BE2C (cell line): ENCODE results near the gene SLC1A7.
A peak's percentile ranks its signal among the peaks of the same experiment; 100 is the strongest.

ENCODE experiments used
- DNase-seq: peaks from one replicate; pipeline ENCODE4 v3.0.0-alpha.2; 2020
- H3K27me3 ChIP-seq: fragments of 250-450 bp; sonication (Bioruptor Pico); 2 replicates; pipeline ENCODE4 v1.5.1; 2020; ENCODE audit warnings: mild to moderate bottlenecking
- H3K36me3 ChIP-seq: fragments of 250-450 bp; sonication (Bioruptor Pico); 2 replicates; pipeline ENCODE4 v1.5.1; 2020; ENCODE audit warnings: mild to moderate bottlenecking
- H3K4me1 ChIP-seq: fragments of 250-450 bp; sonication (Bioruptor Pico); 2 replicates; pipeline ENCODE4 v1.5.1; 2020
- H3K4me3 ChIP-seq: 2 replicates; pipeline ENCODE4 v1.5.1; 2011; ENCODE audit warnings: low read depth, low read length
- H3K9me3 ChIP-seq: fragments of 250-450 bp; sonication (Bioruptor Pico); 2 replicates; pipeline ENCODE4 v1.5.1; 2020
- TF ChIP-seq, protein P1 (sequence below): IDR thresholded peaks from 2 replicates; pipeline ENCODE4 v1.5.1; 2012; ENCODE audit warnings: mild to moderate bottlenecking, low read depth, low read length

The SLC1A7 gene

DNA sequence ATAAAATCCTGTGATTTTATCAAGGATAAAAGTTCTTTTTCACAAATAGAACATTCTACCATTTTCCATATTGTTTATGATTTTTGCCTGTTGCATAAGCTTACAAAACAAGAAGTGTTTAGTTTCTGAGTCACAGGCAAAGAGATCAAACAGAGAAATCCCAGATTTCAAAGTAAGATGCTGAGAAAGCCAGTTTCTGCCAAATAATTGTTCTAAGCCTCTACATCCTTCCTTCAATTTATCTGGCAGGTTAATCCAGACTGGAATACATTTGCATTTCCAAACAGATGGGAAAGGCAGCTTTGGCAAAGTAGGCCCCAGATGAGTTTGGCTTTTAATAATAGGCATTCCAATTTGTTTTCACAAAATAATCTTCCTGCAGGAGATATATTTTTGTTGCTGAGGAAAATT is 2.5 kb downstream of the SLC1A7 start:
- DNase-seq: no peak
- no peaks in the 10 kb centered on the region for H3K27me3 ChIP-seq
- H3K9me3 ChIP-seq: no peaks in the 10 kb centered on the region
- H3K4me1 ChIP-seq: no peaks in the 10 kb centered on the region
- H3K36me3 ChIP-seq: no peaks in the 10 kb centered on the region
- H3K4me3 ChIP-seq: no peak overlapping the region
- TF ChIP-seq, protein P1, sequence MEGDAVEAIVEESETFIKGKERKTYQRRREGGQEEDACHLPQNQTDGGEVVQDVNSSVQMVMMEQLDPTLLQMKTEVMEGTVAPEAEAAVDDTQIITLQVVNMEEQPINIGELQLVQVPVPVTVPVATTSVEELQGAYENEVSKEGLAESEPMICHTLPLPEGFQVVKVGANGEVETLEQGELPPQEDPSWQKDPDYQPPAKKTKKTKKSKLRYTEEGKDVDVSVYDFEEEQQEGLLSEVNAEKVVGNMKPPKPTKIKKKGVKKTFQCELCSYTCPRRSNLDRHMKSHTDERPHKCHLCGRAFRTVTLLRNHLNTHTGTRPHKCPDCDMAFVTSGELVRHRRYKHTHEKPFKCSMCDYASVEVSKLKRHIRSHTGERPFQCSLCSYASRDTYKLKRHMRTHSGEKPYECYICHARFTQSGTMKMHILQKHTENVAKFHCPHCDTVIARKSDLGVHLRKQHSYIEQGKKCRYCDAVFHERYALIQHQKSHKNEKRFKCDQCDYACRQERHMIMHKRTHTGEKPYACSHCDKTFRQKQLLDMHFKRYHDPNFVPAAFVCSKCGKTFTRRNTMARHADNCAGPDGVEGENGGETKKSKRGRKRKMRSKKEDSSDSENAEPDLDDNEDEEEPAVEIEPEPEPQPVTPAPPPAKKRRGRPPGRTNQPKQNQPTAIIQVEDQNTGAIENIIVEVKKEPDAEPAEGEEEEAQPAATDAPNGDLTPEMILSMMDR: no peak

DNA sequence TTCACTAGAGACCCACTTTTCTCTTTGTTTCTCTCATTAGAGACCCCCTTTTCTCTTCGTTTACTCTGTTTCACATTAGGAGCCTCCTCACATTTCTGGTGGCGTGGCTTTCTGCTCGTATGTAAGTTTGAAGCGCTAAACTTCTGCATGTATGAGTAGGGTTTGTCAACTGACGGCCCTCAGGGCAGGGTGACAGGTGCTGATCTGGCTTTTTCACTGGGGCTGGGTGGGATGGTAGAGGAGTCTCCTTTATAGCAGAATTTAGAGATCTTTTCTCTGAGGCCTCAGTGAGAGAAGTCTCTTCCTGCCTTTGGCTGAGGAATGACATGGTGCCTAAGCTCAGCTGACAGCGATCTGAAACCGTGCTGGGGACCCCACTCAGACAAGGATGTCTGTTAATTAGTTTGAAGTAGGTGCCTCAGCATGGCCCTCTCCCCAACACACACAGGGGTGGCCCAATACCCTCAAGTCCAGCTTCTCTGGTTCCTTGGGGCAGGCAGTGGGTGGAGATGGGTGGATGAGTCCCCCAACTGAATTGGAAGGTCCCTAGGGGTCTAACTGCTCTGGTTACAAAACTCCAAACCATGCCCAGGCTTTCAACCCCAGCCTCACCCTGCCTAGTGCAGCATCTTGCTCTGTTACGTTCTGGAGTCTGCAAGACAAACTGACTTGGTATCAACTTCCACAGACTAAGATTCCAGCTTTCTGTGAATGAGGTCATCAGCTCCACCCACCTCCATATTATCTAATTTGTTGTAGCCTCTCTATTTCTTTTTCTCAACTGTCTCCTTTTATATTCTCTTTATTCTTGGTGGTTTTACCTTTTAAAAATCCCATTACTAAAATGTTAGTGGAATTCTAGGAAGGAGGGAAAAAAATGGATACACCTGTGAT is 3.2 kb downstream of the SLC1A7 start:
- Histone ChIP-seq H3K27me3 (no peaks in the 10 kb centered on the region), H3K4me1 (no peaks in the 10 kb centered on the region), H3K4me3 (no peak overlapping the region), H3K36me3 (no peaks in the 10 kb centered on the region), H3K9me3 (no peaks in the 10 kb centered on the region)
- TF ChIP-seq, protein P1: no peak
- no peak for DNase-seq

DNA sequence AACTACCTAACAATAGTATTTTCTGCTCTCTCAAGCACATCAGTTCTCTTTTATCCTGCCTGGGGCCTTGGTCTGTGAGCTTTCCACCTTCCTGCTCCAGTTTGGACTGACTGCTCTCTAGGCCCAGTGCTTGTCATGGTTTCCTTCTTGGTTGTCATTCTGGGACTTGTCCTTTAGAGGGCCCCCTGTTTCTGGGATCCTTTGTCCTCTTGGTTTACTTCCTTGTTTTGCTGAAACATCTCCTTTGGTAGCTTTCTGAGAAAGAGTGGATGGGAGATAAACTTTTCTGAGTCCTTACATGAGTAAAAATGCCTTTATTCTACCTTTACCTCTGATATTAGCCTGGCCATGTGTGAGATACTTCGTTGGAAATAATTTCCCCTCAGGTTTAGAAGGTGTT is 4.7 kb downstream of the SLC1A7 start:
- no peaks in the 10 kb centered on the region for H3K4me1 ChIP-seq
- H3K36me3 ChIP-seq: no peaks in the 10 kb centered on the region
- H3K9me3 ChIP-seq: no peaks in the 10 kb centered on the region
- no peak for DNase-seq
- H3K4me3 ChIP-seq: no peak overlapping the region
- H3K27me3 ChIP-seq: no peaks in the 10 kb centered on the region
- TF ChIP-seq, protein P1: peak; percentile 45

DNA sequence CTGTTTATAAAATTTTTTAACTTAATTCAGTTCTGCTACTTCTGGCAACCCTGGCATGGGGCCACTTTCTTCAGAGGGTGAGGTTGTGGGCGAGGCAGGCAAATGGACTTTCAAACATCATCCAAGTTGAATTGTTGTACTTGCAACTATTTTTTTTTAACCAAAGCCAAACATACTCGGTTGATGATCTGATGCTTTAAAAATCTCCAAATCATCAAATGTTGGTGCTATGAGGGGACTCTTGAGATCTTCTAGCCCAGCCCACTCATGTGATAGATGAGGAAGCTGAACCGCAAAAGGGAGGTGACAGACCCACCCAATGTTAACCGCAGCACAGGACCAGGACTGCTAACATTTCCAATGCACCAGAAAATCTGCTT is 6.7 kb downstream of the SLC1A7 start:
- Histone ChIP-seq H3K4me3 (no peak overlapping the region), H3K4me1 (no peaks in the 10 kb centered on the region), H3K9me3 (no peaks in the 10 kb centered on the region), H3K36me3 (no peaks in the 10 kb centered on the region), H3K27me3 (no peaks in the 10 kb centered on the region)
- TF ChIP-seq, protein P1: no peak
- no peak for DNase-seq

DNA sequence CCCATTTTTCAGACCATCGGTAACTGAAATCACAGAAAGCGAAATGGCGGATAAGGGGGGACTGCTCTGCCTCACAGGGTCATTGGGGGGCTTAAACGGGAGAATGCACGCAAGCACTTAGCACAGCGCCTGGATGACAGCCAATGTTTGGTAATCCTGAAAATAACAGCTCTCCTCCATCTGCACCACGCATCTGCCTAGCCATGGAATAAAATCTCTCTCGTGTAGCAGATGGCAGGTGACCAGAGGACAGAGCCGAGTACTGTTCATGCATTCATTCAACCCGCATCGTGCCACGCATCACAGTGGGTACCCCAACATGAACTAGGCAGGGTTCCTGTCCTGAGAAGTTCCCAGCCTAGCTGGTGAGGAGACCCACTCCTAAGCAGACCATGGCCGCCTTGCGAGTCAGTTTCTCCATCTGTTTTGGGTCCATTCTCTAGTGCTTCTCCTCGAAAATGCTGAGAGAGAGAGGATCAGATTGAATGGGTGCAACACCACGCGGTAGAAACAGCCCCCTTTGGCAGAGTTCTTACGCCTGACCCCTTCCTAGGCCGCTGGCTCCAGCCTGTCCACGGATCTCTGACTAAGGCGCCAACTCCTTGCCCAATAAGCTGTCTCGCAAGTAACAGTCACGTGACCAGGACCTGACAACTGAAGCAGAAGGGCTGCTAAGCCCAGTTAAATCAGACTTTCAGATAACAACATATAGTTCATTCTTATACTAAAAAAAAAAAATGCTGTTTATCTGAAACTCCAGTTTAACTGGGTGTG is 7.3 kb downstream of the SLC1A7 start:
- TF ChIP-seq, protein P1: no peak
- no peak for DNase-seq
- no peaks in the 10 kb centered on the region for H3K9me3 ChIP-seq
- no peaks in the 10 kb centered on the region for H3K27me3 ChIP-seq
- H3K36me3 ChIP-seq: no peaks in the 10 kb centered on the region
- H3K4me1 ChIP-seq: no peaks in the 10 kb centered on the region
- H3K4me3 ChIP-seq: no peak overlapping the region
